GM21529 (cell line): ENCODE measurements around the gene WFIKKN1.

Source experiments
- ATAC-seq: cut with Tn5 transposase; IDR thresholded peaks from one replicate; pipeline ENCODE4 v1.9.1; 2021; ENCODE audit not compliant: unreplicated experiment

The WFIKKN1 gene

DNA sequence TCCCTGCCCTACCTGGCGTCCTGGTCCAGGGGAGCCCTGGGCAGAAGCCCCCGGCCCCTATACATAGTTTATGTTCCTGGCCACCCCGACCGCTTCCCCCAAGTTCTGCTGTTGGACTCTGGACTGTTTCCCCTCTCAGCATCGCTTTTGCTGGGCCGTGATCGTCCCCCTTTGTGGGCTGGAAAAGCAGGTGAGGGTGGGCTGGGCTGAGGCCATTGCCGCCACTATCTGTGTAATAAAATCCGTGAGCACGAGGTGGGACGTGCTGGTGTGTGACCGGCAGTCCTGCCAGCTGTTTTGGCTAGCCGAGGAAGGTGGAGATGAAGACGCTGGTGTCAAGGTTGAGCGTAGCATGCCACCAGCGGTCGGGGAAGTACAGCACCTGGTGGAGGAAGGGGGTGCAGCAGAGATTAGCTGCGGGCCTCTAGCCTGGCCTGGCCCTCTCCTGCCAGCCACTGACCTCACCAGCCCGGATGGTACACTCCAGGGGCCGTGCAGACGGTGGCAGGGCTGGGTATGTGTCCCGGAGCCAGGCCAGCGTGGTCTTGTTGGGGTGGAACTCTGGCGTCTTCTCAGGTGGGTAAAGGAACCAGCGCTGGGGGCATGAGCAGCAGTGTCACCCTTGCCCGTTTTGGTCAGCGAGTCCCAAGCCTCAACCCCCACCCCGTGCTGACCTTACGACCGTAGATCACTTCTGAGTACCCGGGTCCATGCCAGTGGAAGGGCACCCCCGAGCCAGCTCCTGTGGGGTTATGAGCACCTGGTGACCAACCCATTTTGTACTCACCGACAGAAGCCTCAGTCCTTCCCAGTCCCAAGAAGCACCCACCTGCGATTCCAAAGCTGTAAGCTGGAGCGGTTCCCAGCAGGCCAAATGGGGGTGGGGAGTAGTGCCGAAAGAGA is 52.0 kb downstream of the WFIKKN1 start:
- ATAC-seq: no peak

DNA sequence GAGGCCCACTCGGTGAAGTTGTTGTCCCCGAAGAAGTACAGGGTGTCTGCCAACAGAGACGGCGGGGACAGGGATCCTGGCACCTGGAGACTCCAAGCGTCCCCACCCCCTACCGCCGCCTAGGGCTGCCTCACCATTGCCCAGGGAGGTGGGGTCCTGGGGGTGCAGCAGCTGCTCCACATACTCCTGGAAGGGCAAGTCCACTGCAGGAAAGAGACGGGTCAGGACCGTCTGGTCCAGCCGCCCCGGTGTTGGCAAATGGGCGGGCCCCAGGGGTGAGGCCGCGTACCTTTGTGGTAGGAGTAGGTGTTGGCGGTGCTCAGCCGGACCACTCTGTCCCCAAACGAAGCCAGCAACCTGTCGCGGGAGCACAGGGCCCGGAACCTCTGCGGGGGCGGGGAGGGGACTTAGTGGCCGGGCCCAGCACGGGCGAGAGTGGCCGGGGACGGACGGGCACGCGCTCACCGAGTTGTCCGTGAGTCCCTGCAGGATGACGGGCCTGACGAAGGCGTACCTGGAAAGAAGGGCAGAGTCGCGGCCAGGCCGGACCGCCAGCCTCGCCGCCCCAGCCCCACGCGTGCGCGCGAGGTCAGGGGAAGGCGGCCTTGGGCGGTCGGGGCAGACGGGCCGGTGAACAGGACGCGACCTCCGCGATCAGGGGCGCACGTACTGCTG is 52.7 kb downstream of the WFIKKN1 start:
- no peak for ATAC-seq
